D721Med (cell line): ENCODE data around the gene RECK.

Experiments
- DNase-seq: peaks from one replicate; pipeline ENCODE4 v3.0.0; 2011; ENCODE audit warnings: low spot score; ENCODE audit not compliant: insufficient read length
- FAIRE-seq: peaks from 2 replicates; lab custom pipeline; 2011; peaks lifted over from hg19 to GRCh38; lab: Jason Lieb, UNC
- TF ChIP-seq, protein P1 (sequence below): IDR thresholded peaks from 2 replicates; pipeline ENCODE4 v1.5.1; 2012; ENCODE audit warnings: mild to moderate bottlenecking, control low read depth; ENCODE audit not compliant: insufficient read depth; ENCODE audit errors: missing control alignments

The RECK gene

DNA sequence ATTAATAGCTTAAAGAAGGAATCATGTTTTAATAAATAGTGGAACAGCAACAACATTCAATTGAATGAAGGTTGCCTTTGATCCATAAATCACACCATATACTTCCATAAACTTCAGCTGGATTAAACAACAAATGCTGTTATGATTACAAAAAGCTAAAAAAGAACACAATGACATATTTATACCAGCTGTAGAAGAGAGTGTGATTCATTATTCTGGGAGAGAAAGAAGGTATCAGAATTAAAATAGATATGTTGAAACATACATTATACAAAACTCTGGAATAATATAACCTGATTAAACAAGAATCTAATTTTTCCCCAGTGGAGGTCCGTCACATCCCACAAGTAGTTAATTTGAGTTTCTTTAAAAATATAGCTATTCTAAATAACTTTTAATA, 7.5 kb upstream of the RECK start:
- TF ChIP-seq, protein P1, sequence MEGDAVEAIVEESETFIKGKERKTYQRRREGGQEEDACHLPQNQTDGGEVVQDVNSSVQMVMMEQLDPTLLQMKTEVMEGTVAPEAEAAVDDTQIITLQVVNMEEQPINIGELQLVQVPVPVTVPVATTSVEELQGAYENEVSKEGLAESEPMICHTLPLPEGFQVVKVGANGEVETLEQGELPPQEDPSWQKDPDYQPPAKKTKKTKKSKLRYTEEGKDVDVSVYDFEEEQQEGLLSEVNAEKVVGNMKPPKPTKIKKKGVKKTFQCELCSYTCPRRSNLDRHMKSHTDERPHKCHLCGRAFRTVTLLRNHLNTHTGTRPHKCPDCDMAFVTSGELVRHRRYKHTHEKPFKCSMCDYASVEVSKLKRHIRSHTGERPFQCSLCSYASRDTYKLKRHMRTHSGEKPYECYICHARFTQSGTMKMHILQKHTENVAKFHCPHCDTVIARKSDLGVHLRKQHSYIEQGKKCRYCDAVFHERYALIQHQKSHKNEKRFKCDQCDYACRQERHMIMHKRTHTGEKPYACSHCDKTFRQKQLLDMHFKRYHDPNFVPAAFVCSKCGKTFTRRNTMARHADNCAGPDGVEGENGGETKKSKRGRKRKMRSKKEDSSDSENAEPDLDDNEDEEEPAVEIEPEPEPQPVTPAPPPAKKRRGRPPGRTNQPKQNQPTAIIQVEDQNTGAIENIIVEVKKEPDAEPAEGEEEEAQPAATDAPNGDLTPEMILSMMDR = no peak
- FAIRE-seq = no peak

GRCh38 chr9:36029765-36030528, 6.8 kb upstream of the RECK start:
- DNase-seq (no peak), FAIRE-seq (no peak)
- TF ChIP-seq, protein P1 = no peak

More for the DNA sequence above, 7.5 kb upstream of the RECK start:
- DNase-seq = no peak

GRCh38 chr9:36030871-36031270, 5.8 kb upstream of the RECK start:
- TF ChIP-seq, protein P1 = no peak
- FAIRE-seq = no peak
- no peak for DNase-seq

DNA sequence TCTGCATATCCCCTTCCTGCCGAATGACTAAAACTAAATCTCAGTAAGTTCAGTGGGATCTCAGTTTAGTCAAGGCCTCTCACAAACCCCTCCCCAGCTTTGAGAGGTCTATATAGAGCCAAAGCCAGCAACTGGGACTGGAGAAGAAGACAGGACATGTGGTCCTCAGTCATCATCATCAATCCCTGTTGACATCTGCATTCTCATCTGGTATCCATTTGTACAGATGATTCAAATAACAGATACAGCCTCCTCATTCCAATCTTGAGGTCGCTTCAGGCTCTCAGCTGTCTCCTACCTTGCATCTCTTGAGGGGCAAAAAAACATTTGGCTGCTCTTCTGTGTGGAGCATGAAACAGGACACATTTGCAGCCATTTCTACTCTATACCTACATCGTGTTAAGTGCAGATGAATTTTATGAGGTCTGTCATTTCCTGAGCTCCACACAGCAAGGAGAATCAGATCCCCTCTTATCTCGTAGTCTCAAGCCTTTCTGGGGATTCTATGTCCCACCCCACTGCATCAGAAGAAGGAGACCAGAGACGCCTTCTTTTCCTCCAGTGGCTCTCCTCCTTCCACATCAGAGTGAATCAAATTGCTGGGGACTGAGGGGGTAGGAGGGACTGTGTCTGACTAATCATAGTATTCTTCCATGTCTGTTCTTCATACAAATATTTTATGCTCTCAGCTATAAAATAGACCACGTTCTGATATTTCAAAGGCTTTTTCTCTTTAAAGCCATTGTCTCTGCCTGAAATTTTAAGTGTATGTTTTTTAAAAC, 4.7 kb upstream of the RECK start:
- FAIRE-seq (no peak), DNase-seq (no peak)
- TF ChIP-seq, protein P1 = no peak

- TF ChIP-seq, protein P1 = no peak
- DNase-seq (no peak), FAIRE-seq (no peak)
Observed at GRCh38 chr9:36033788-36034187, 2.9 kb upstream of the RECK start.

- TF ChIP-seq, protein P1 = no peak
- FAIRE-seq (no peak), DNase-seq (no peak)
Observed at GRCh38 chr9:36034234-36034633, 2.5 kb upstream of the RECK start.
